ENCODE results near the gene FLNA. TPM values are rescaled to one million over a fixed set of nuclear protein-coding genes. Genes with fewer than 3 reads are reported as not detected.

The FLNA gene
- total and polyA plus RNA-seq, 2 of the 13 experiments (the other 11 are each of a cell fraction or from before 2014, with no cell fraction given) = 83.4 to 174 TPM

- TF ChIP-seq ZBTB33 (CRISPR knock-in tag; IDR thresholded peaks at IDR 0.05) (peak; percentile 95), STAG1 (CRISPR knock-in tag; IDR thresholded peaks at IDR 0.05) (peak; percentile 53), KDM2A (CRISPR knock-in tag; IDR thresholded peaks at IDR 0.05; ENCODE audit: borderline replicate concordance, low read depth) (0 out of 2 replicates have a peak, but pooled peaks have one; percentile 10), ZNF572 (CRISPR knock-in tag; IDR thresholded peaks at IDR 0.05) (no peak), CTCF (CRISPR knock-in tag; IDR thresholded peaks at IDR 0.05) (peak; percentile 62), NCOA2 (CRISPR knock-in tag; IDR thresholded peaks at IDR 0.05) (no peak), GPBP1L1 (CRISPR knock-in tag; IDR thresholded peaks at IDR 0.05) (no peak), ZNF362 (CRISPR knock-in tag; IDR thresholded peaks at IDR 0.05; ENCODE audit: borderline replicate concordance) (peak; percentile 42; the same call in 1 of the 2 replicates)
Observed at GRCh38 chrX:154384284-154384892, 10.0 kb upstream of the FLNA start (continued).

All from HepG2 (cell line).